HepG2 (cell line): ENCODE results near the gene GPC3. TPM values are rescaled to one million over a fixed set of nuclear protein-coding genes. Genes with fewer than 3 reads are reported as not detected.

Source experiments
- ATAC-seq: fragments of 200-7000 bp; cut with Tn5 transposase; 3 replicates; pipeline ENCODE4 v1.9.1; 2020; ENCODE audit warnings: mild to moderate bottlenecking, moderate library complexity
- BruUV-seq: library from RNA; stranded (reverse); fragments of 400-500 nt; replicated peaks from 2 replicates; lab custom pipeline; 2021; lab: Mats Ljungman, UMichigan
- CTCF ChIA-PET: fragments of 300-600 bp; formaldehyde crosslinking; extraction: SDS; loops from one replicate; lab custom pipeline; 2021; ENCODE audit warnings: low total read pairs, inconsistent platforms, low intra/inter-chr PET ratio; lab: Yijun Ruan, JAX
- POLR2A ChIA-PET: fragments of 350-600 bp; sonication (Branson Sonifier 250); formaldehyde crosslinking; loops from one replicate; lab custom pipeline; 2020; ENCODE audit warnings: antibody characterized with exemption, inconsistent platforms; lab: Yijun Ruan, JAX
- DNase-seq: peaks from one replicate; pipeline ENCODE4 v3.0.0-alpha.2; 2015; ENCODE audit warnings: low spot score
- FAIRE-seq: peaks from 3 replicates; lab custom pipeline; 2011; peaks lifted over from hg19 to GRCh38; lab: Jason Lieb, UNC
- H2AFZ ChIP-seq: one replicate; pipeline ENCODE4 v1.6.1; 2011; ENCODE audit warnings: low read length, inconsistent platforms
- H3K27ac ChIP-seq: fragments of 300-600 bp; 3 replicates; pipeline ENCODE4 v1.8.0; 2011; ENCODE audit warnings: mixed run types, mild to moderate bottlenecking, mixed read lengths, low read length, inconsistent platforms; ENCODE audit not compliant: insufficient read depth; ENCODE audit errors: extremely low read length
- H3K27me3 ChIP-seq, 2 experiments: fragments of 200-600 bp in 1 of 2; 2 replicates in 1 of 2; 3 replicates in 1 of 2; pipeline versions ENCODE4 v1.6.0 to v1.8.0; 2011; ENCODE audit warnings: low read length in 2 of 2, mild to moderate bottlenecking in 2 of 2, moderate library complexity in 2 of 2, inconsistent platforms in 1 of 2; ENCODE audit not compliant: insufficient read depth in 2 of 2, control insufficient read depth in 1 of 2
- H3K36me3 ChIP-seq, 2 experiments: fragments of 200-600 bp in 1 of 2; replicated peaks in 1 of 2; 2 replicates in 1 of 2; 3 replicates in 1 of 2; pipeline versions ENCODE4 v1.5.1 to v1.8.0; 2011; ENCODE audit warnings: low read length in 2 of 2, inconsistent platforms in 1 of 2; ENCODE audit not compliant: insufficient read depth in 2 of 2, control insufficient read depth in 1 of 2
- H3K4me1 ChIP-seq: 2 replicates; pipeline ENCODE4 v1.5.1; 2012; ENCODE audit warnings: low read length, inconsistent platforms; ENCODE audit not compliant: insufficient read depth
- H3K4me2 ChIP-seq: 2 replicates; pipeline ENCODE4 v1.6.0; 2011; ENCODE audit warnings: low read depth, low read length, inconsistent platforms
- H3K4me3 ChIP-seq, 3 experiments: fragments of 200-600 bp in 1 of 3; sonication (generic), shearing (Covaris generic) in 1 of 3; replicated peaks in 1 of 3; 2 replicates each; pipeline ENCODE4 v1.5.1; 2011 to 2016; ENCODE audit warnings: low read length in 3 of 3, inconsistent platforms in 2 of 3, low read depth in 2 of 3, mild to moderate bottlenecking in 2 of 3, control low read depth in 1 of 3, mixed read lengths in 1 of 3; ENCODE audit not compliant: insufficient read depth in 1 of 3
- H3K79me2 ChIP-seq: one replicate; pipeline ENCODE4 v1.6.1; 2011; ENCODE audit warnings: low read length, inconsistent platforms; ENCODE audit not compliant: insufficient read depth
- H3K9ac ChIP-seq: 2 replicates; pipeline ENCODE4 v1.6.0; 2011; ENCODE audit warnings: mild to moderate bottlenecking, low read depth, low read length, inconsistent platforms; ENCODE audit not compliant: insufficient read depth
- H3K9me3 ChIP-seq: 2 replicates; pipeline ENCODE4 v1.5.1; 2012; ENCODE audit warnings: mild to moderate bottlenecking, low read length
- H4K20me1 ChIP-seq: 2 replicates; pipeline ENCODE4 v1.6.0; 2011; ENCODE audit warnings: inconsistent platforms, mild to moderate bottlenecking, low read length, moderate library complexity; ENCODE audit not compliant: insufficient read depth
- GABPB1 ChIP-seq: IDR thresholded peaks from 2 replicates; pipeline ENCODE4 v1.6.1; 2016; ENCODE audit warnings: mild to moderate bottlenecking, missing genetic modification reagents, moderate library complexity, missing compliant biosample characterization
- MBD4 ChIP-seq: IDR thresholded peaks from 2 replicates; pipeline ENCODE4 v1.6.1; 2012; ENCODE audit warnings: low read length, inconsistent platforms, borderline replicate concordance
- RBM22 ChIP-seq: fragments of 200-400 bp; formaldehyde crosslinking; optimal IDR thresholded peaks from 2 replicates; pipeline ENCODE3; 2017; ENCODE audit warnings: mild to moderate bottlenecking, low read length, moderate library complexity
- in situ Hi-C: cut with HindIII; loops from 2 replicates; pipeline ENCODE4 v1.10.0; 2017; ENCODE audit warnings: low pct_unique_long_range_greater_than_20kb; ENCODE audit not compliant: extremely low pct_ligation_motif_present
- intact Hi-C: fragments of 100-400 bp; cut with micrococcal nuclease; formaldehyde crosslinking; loops from one replicate; pipeline ENCODE4 v1.10.0; 2022; ENCODE audit not compliant: unreplicated experiment
- polyA plus RNA-seq, 8 experiments: library from polyadenylated mRNA; depleted of rRNA in 3 of 8; stranded (reverse) in 7 of 8; unstranded in 1 of 8; fragments of >200 nt; fragmentation: Illumina TruSeq in 4 of 8; extraction: Trizol in 4 of 8; gene quantifications; 2 replicates each; pipeline versions ENCODE4 v1.2.1 to v1.2.3, GENCODE V29; 2011 to 2016; ENCODE audit warnings: low read depth in 4 of 8, missing spikeins in 1 of 8, mixed read lengths in 1 of 8; ENCODE audit not compliant: insufficient read depth in 1 of 8
- total RNA-seq, 5 experiments: library from RNA; depleted of rRNA; stranded (reverse); fragments of >200 nt; fragmentation: Illumina TruSeq; extraction: Trizol; gene quantifications; 2 replicates each; pipeline ENCODE4 v1.2.3, GENCODE V29; 2016; ENCODE audit warnings: low read depth in 1 of 5
- TF ChIP-seq, protein P1 (sequence below): sonication (generic); formaldehyde crosslinking; IDR thresholded peaks from 2 replicates; pipeline ENCODE4 v1.4.0; 2020; ENCODE audit warnings: mild to moderate bottlenecking, missing genetic modification reagents
- TF ChIP-seq, protein P2 (sequence below): sonication (generic); formaldehyde crosslinking; conservative IDR thresholded peaks from 2 replicates; pipeline ENCODE4 v1.8.0; 2022; ENCODE audit warnings: missing genetic modification reagents

Gene GPC3
- total and polyA plus RNA-seq, 2 of the 13 experiments (the other 11 are each of a cell fraction or from before 2014, with no cell fraction given) = 1,799 to 3,263 TPM

DNA sequence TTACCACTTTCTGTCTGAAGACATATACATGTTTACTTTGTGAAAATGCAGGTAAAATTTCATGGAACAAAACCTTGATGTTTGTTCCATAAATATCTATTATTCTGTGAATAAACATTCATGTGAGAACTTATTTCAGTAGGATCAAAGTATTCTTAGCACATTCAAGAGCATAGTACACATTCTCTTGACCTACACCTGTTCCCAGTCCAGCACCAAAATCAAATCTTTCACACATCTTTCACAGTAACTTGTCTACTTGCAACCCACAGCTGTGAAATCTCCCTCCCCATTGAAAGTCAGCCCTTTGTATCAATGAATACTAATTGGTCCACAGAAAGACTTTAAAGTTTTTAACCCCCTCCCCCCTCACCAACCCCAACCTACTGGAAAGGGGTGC lies 283.2 kb downstream of the GPC3 start:
- Histone ChIP-seq H3K27me3 (no peaks in the 10 kb centered on the region), H2AFZ (no peak overlapping the region), H3K27ac (no peak overlapping the region), H3K4me3 (no peak overlapping the region), H3K9me3 (no peaks in the 10 kb centered on the region), H3K79me2 (peaks cover 30% of the 10 kb centered on the region), H3K36me3 (peaks cover 2 to 31% of the 10 kb centered on the region in 2 experiments), H3K4me2 (no peak overlapping the region), H3K4me1 (no peaks in the 10 kb centered on the region), H4K20me1 (peaks cover 75% of the 10 kb centered on the region), H3K9ac (no peak overlapping the region)
- DNase-seq (no peak), ATAC-seq (no peak; the same call in 2 of the 3 replicates), FAIRE-seq (no peak)
- ChIA-PET CTCF (no interaction called here), POLR2A (no interaction called here)
- intact Hi-C loops = no loop called here
- no TSS peak for BruUV-seq
- TF ChIP-seq GABPB1 (CRISPR knock-in tag) = no peak
- TF ChIP-seq, protein P1, sequence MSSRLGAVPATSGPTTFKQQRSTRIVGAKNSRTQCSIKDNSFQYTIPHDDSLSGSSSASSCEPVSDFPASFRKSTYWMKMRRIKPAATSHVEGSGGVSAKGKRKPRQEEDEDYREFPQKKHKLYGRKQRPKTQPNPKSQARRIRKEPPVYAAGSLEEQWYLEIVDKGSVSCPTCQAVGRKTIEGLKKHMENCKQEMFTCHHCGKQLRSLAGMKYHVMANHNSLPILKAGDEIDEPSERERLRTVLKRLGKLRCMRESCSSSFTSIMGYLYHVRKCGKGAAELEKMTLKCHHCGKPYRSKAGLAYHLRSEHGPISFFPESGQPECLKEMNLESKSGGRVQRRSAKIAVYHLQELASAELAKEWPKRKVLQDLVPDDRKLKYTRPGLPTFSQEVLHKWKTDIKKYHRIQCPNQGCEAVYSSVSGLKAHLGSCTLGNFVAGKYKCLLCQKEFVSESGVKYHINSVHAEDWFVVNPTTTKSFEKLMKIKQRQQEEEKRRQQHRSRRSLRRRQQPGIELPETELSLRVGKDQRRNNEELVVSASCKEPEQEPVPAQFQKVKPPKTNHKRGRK (CRISPR knock-in tag) = no peak
- 0 out of 2 replicates have a peak, but pooled peaks have one; percentile 9 for TF ChIP-seq MBD4
- TF ChIP-seq, protein P2, sequence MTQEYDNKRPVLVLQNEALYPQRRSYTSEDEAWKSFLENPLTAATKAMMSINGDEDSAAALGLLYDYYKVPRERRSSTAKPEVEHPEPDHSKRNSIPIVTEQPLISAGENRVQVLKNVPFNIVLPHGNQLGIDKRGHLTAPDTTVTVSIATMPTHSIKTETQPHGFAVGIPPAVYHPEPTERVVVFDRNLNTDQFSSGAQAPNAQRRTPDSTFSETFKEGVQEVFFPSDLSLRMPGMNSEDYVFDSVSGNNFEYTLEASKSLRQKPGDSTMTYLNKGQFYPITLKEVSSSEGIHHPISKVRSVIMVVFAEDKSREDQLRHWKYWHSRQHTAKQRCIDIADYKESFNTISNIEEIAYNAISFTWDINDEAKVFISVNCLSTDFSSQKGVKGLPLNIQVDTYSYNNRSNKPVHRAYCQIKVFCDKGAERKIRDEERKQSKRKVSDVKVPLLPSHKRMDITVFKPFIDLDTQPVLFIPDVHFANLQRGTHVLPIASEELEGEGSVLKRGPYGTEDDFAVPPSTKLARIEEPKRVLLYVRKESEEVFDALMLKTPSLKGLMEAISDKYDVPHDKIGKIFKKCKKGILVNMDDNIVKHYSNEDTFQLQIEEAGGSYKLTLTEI (CRISPR knock-in tag) = no peak
- TF ChIP-seq RBM22 = peak; percentile 96
- in situ Hi-C loops = no loop called here
